HG03064 (cell line): ENCODE measurements around the gene LIPI.
"Not testable (repeated sequence)": the region's sequence is repeated elsewhere in the genome, so short reads cannot be mapped to it uniquely, and the experiment has no call there.

Experiments used
- ATAC-seq: cut with Tn5 transposase; IDR thresholded peaks from one replicate; pipeline ENCODE4 v1.9.1; 2021; ENCODE audit warnings: low read depth; ENCODE audit not compliant: unreplicated experiment

Gene LIPI

GRCh38 chr21:14076143-14076806 lies 134.5 kb downstream of the LIPI start:
- ATAC-seq, result no peak

- no peak for ATAC-seq
Observed at GRCh38 chr21:14075346-14076142, 135.2 kb downstream of the LIPI start.

- no peak for ATAC-seq
Observed at GRCh38 chr21:14074177-14074576, 136.6 kb downstream of the LIPI start.

- ATAC-seq, result no peak
Observed at GRCh38 chr21:14073615-14074014, 137.1 kb downstream of the LIPI start.

DNA sequence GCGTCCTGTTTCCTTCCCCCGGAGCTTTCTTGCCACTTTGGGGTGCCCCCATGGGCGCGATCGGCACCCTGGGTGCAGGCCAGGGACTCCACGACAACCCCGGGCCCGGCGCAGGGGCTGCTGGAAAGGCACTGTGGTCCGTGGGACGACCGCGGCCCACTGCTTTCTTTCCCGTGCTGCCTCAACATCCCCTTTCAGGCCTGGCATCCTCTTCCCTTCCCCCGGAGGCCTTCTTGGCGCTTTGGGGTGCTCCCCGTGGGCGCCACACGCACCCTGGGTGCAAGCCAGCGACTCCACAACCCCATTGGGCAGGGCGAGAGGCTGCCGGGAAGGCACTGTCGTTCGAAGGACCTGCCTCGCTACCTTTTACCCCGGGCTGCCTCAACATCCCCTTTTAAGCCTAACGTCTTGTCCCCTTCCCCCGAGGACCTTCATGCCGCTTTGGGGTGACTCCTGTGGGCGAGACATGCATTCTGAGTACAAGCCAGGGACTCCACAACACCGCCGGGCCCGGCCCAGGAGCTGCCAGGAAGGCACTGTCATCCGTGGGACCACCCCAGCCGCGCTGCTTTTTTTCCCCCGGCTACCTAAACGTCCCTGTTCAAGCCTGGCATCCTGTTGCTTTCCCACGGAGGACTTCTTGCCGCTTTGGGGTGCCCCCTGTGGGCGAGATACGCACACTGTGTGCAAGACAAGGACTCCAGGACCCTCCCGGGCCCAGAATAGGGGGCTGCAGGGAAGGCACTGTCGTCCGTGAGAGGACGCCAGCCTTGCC lies 137.8 kb downstream of the LIPI start:
- no peak for ATAC-seq

DNA sequence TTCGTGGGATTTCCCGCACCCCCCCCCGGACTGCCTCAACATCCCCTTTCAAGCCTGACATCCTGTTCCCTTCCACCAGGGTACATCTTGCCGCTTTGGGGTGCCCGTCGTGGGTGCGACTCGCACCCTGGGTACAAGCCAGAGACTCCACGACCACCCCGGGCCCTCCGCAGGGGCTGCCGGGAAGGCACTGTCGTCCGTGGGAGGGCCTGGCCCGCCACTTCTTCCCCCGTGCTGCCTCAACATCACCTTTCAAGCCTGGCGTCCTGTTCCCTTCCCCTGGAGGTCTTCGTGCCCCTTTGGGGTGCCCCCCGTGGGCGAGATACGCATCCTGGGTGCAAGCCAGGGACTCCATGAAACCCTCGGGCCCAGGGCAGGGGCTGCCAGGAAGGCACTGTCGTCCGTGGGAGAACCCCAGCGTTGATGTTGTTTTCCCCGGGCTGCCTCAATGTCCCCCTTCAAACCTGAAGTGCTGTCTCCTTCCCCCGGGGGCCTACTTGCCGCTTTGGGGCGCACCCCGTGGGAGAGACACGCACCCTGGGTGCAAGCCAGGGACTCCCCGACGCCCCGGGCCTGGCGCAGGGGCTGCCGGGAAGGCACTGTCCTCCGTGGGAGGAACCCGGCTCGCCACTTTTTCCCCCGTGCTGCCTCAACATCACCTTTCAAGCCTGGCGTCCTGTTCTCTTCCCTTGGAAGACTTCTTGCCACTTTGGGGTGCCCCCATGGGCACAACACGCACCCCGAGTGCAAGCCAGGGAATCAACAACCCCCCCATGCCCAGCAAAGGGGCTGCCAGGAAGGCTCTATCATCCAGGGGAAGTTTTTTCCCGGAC lies 138.6 kb downstream of the LIPI start:
- ATAC-seq, result no peak

- ATAC-seq, result no peak
Observed at GRCh38 chr21:14070968-14071367, 139.8 kb downstream of the LIPI start.

- ATAC-seq, result no peak
Observed at GRCh38 chr21:14070049-14070893, 140.5 kb downstream of the LIPI start.

GRCh38 chr21:14064296-14064645 lies 146.5 kb downstream of the LIPI start:
- no peak for ATAC-seq

DNA sequence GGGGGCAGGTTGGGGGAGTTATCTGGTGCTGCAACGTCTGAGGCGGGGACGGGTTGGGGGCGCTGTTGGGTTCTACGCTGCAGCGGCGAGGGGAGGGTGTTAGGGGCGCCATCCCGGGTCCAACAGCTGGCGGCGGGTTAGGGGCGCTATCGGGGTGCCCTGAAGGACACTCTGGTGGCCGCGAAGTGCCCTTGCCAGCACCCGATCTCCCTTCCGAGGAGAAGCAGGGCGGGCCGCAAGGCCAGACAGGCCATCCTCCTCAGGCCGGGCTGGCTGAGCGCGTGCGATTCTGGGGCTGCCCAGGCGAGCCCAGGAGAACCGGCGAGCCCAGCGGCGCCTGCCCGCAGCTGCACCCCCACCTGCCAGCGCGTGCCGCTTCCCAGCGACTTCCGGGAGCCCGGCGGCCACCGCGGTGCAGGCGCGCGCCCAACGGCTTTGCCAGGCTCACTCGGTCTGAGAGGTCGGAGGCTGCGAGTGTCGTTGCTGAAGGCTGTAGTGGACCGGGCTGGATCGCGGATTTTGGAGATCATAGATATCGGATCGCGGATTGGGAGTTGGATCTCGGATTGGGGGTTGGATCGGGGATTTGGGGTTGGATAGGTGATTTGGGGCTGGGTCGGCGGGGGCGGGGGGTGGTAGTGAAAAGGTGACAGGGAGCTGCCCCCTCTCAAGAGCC lies 147.0 kb downstream of the LIPI start:
- ATAC-seq, result not testable (repeated sequence)

DNA sequence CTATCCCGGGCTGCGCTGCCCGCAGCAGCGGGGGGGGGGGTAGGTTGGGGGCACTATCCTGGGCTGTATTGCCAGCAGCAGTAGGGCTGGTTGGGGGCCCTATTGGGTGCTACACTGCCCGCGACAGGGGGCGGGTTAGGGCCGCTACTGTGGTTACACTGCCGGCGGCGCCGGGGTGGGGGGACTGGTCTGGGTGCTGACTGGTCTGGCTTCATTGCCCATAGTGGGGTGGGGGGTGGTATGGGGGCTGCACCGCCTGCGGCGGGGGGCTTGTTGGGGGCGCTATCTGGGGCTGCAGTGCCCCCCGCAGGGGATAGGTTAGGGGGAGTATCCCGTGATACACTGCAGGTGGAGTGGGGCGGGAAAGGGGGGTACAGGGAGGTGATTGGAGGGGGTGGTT lies 148.1 kb downstream of the LIPI start:
- not testable (repeated sequence) for ATAC-seq

- ATAC-seq, result not testable (repeated sequence)
Observed at GRCh38 chr21:14061820-14062219, 148.9 kb downstream of the LIPI start.

GRCh38 chr21:14058995-14059627 lies 151.6 kb downstream of the LIPI start:
- ATAC-seq, result not testable (repeated sequence)
